CD4-positive, alpha-beta T cell treated with Interleukin-6 for 4 hours (primary cell): Measurements from ENCODE around the gene ZNF169.
"Not testable (repeated sequence)": the region's sequence is repeated elsewhere in the genome, so short reads cannot be mapped to it uniquely, and the experiment has no call there.

ENCODE experiments used
- DNase-seq: peaks from one replicate; pipeline ENCODE4 v3.0.0-alpha.2; 2020; ENCODE audit warnings: mixed read lengths

The ZNF169 gene

GRCh38 chr9:94259077-94259862, at the start of gene ZNF169:
ZNF169 (plus strand) TSS chr9:94259298; CDS start chr9:94278813, 19,515 bp downstream.
- peak; percentile 91 for DNase-seq

GRCh38 chr9:94210616-94211603, 48.2 kb upstream of the ZNF169 start:
- DNase-seq: no peak

- DNase-seq: no peak
These were observed 47.0 kb upstream of the ZNF169 start for GRCh38 chr9:94212091-94212490.

- no peak for DNase-seq
These were observed 46.6 kb upstream of the ZNF169 start for GRCh38 chr9:94212531-94212930.

- DNase-seq: peak; percentile 76
These were observed 45.5 kb upstream of the ZNF169 start for GRCh38 chr9:94213511-94214124.

- no peak for DNase-seq
These were observed 36.2 kb upstream of the ZNF169 start for GRCh38 chr9:94222870-94223269.

- DNase-seq: not testable (repeated sequence)
These were observed 33.7 kb upstream of the ZNF169 start for GRCh38 chr9:94225413-94225812.

- DNase-seq: no peak
These were observed 30.5 kb upstream of the ZNF169 start for GRCh38 chr9:94228616-94229015.

- no peak for DNase-seq
These were observed 26.7 kb upstream of the ZNF169 start for GRCh38 chr9:94232428-94232827.

GRCh38 chr9:94241098-94241497, 18.0 kb upstream of the ZNF169 start:
- DNase-seq: not testable (repeated sequence)

- DNase-seq: no peak
These were observed 13.4 kb upstream of the ZNF169 start for GRCh38 chr9:94245651-94246050.

GRCh38 chr9:94250456-94250855, 8.6 kb upstream of the ZNF169 start:
- peak; percentile 20 for DNase-seq

GRCh38 chr9:94256007-94256406, 3.1 kb upstream of the ZNF169 start:
- DNase-seq: no peak

- not testable (repeated sequence) for DNase-seq
These were observed 6.7 kb downstream of the ZNF169 start for GRCh38 chr9:94265626-94266402.

- DNase-seq: no peak
These were observed 10.2 kb downstream of the ZNF169 start for GRCh38 chr9:94269264-94269663.

GRCh38 chr9:94270009-94270408, 10.9 kb downstream of the ZNF169 start:
- no peak for DNase-seq

GRCh38 chr9:94277029-94277428, 17.9 kb downstream of the ZNF169 start:
- not testable (repeated sequence) for DNase-seq

- DNase-seq: no peak
These were observed 18.9 kb downstream of the ZNF169 start for GRCh38 chr9:94277885-94278536.

- DNase-seq: no peak
These were observed 21.4 kb downstream of the ZNF169 start for GRCh38 chr9:94280409-94280989.

GRCh38 chr9:94281101-94281500, 22.0 kb downstream of the ZNF169 start:
- DNase-seq: no peak

GRCh38 chr9:94286116-94286515, 27.0 kb downstream of the ZNF169 start:
- no peak for DNase-seq
